ENCODE measurements around the gene ETF1.
"Not testable (repeated sequence)": the region's sequence is repeated elsewhere in the genome, so short reads cannot be mapped to it uniquely, and the experiment has no call there.

The ETF1 gene

GRCh38 chr5:138528208-138528607, 14.8 kb downstream of the ETF1 start:
- no peak for DNase-seq

GRCh38 chr5:138527170-138527569, 15.9 kb downstream of the ETF1 start:
- DNase-seq, result no peak

DNA sequence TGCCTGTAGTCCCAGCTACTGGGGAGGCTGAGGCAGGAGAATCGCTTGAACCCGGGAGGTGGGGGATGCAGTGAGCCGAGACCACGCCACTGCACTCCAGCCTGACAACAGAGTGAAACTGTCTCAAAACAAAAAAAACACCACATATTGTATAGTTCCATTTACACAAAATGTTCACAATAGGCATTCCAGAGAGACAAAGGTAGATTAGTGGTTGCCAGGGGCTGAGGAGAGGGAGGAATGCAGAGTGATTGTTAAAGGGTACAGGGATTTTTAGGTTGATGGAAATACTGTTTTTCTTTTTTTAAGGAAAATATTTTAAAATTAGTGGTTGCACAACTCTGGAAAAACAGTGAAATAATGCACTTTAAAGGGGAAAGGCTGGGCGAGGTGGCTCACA, 19.6 kb downstream of the ETF1 start:
- no peak for DNase-seq

GRCh38 chr5:138520971-138521370, 22.1 kb downstream of the ETF1 start:
- no peak for DNase-seq

- DNase-seq, result no peak
Measured at GRCh38 chr5:138517437-138517836, 25.6 kb downstream of the ETF1 start.

- no peak for DNase-seq
Measured at GRCh38 chr5:138515556-138516245, 27.3 kb downstream of the ETF1 start.

GRCh38 chr5:138514021-138514420, 29.0 kb downstream of the ETF1 start:
- DNase-seq, result no peak

DNA sequence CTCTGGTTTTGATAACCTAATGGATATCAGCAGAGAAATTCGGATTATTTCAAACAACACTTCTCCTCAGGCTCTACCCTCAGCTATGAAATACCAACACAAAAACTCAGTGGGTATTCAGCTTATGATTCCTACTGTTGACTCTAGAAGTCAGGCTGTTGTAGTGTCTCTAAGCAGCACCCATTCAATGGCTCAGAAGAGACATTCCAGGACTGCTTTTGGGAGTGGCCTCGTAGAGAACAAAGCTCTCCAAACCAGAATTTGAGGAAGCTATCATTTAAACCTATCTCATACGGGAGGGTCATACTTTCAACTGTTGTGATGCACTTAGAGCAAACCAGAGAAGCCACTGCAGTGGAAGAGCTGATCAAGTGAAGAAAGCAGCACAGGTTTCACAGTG, 34.1 kb downstream of the ETF1 start:
- no peak for DNase-seq

DNA sequence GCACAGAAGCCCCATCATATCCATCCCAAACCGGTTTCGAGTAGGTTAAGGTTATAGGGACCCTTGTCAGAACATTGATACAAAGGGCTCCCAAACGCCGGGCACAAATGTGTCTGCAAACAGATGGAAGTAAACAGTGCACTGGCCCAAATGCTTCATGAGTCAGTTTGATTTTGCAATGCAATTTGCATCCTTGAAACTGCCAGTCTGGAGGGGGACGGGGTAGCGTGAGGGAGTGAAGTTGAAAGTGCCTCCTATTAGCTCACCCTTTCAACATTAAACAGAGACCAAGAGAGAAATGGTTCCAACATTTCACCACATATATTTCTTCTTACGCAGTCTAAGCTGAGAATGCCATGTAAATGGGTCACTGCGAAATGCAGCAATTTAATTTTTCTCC, 35.6 kb downstream of the ETF1 start:
- not testable (repeated sequence) for DNase-seq

- no peak for DNase-seq
Measured at GRCh38 chr5:138506370-138507306, 36.4 kb downstream of the ETF1 start.

GRCh38 chr5:138504799-138505198, 38.2 kb downstream of the ETF1 start:
- DNase-seq, result peak; percentile 35

GRCh38 chr5:138503487-138504270, 39.4 kb downstream of the ETF1 start:
- peak; percentile 41 for DNase-seq

DNA sequence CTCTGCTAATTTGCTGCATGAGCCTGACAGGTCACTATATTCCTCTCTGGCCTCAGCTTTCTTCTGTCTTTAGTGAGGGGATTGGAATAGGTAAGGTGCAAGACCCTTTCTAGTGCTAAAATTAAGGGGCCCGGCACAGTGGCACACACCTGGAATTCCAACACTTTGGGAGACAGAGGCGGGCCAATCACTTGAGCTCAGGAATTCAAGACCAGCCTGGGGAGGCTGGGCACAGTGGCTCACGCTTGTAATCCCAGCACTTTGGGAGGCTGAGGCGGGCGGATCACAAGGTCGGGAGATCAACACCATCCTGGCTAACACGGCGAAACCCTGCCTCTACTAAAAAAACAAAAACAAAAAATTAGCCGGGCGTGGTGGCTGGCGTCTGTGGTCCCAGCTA, 40.5 kb downstream of the ETF1 start:
- no peak for DNase-seq

DNA sequence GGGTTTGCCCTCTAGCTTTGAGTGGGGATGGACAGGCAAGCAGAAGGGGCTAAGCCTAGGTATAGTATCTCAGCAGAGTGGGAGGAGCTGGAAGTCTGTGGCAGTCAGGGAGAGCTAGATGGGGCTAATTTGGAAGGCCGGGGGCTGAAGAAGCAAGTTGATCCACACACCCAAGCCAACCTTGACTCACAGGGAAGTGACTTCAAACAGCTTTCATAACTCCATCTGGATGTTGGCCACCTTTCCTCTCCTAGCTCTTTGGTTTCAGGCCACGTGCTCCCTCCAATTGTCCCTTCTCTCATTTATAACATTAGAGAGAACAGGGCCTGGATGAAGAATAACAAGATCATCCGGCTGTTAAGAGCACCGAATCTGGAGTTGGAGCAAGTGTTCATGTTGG, 40.9 kb downstream of the ETF1 start:
- DNase-seq, result no peak

GRCh38 chr5:138498376-138498775, 44.7 kb downstream of the ETF1 start:
- no peak for DNase-seq

- DNase-seq, result no peak
Measured at GRCh38 chr5:138495351-138495750, 47.7 kb downstream of the ETF1 start.

GRCh38 chr5:138492560-138493045, 50.4 kb downstream of the ETF1 start:
- DNase-seq, result no peak

- peak; percentile 85 for DNase-seq
Measured at GRCh38 chr5:138491669-138492559, 51.1 kb downstream of the ETF1 start.

DNA sequence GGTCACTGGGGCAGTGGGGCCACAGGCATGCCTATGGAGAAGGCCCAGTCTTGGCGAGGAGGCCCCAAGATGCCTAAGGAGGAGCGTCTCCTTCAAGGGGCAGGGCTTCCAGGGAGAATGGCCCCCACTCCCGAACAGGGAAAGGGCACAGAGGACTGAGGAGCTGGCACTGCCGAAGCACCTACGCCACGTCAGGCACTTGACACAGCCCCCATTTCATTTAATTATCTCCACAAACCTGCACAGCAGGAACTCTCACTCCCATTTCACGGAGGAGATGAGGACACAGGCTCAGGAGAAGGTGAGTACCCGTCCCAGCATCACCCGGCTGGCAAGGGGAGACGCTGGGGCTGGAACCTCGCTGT, 51.8 kb downstream of the ETF1 start:
- DNase-seq, result no peak

GRCh38 chr5:138490648-138491283, 52.3 kb downstream of the ETF1 start:
- DNase-seq, result no peak

DNA sequence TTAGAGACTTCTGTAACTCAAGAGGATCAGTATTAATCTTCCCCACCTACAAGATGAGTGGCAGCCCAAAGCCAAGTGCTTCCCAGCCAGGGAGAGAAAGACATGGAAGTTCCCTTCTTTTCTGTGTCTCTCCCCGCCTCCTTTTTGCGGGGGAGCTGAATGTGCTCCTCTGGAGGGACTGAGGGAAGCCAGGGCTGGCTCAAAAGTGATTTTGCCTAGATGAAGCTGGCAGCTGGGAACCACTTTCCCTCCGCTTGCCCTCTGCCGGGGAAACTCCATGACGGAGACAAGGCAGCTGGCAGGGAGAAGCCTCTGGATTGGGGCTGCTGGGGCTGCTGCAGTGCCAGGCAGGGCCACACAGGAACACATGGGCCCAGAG, 53.4 kb downstream of the ETF1 start:
- DNase-seq, result no peak

DNA sequence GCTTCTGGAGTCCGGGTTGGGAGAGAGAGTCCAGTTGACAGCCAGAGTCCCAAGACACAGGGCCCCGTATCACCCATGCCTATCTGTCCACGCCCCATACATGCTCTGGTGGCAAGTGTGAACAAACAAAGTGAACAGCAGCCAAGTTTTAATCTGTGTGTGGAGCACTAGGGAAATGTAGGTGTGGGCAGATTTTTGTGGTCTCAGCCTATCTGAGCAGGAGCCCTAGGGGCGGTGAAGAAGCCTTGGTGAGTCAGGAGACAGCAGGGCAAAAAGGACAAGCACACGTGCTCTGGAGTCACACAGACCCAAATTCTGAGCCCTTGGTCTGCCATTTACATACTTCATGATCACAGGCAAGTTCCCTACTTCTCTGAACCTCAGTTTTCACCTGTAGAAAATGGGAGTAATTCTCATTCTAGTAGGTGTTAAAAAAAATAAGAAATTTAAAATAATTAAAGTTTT, 54.5 kb downstream of the ETF1 start:
- no peak for DNase-seq
